Loucy (cell line): ENCODE data around the gene ARHGAP10.

Source experiments
- H2AFZ ChIP-seq: fragments of 200-600 bp; sonication (generic); 2 replicates; pipeline ENCODE4 v1.6.0; 2016; ENCODE audit warnings: antibody characterized with exemption, mild to moderate bottlenecking, low read length, moderate library complexity
- H3F3A ChIP-seq: fragments of 200-600 bp; 2 replicates; pipeline ENCODE4 v1.6.0; 2016; ENCODE audit warnings: antibody characterized with exemption, low read depth, mild to moderate bottlenecking
- H3K27me3 ChIP-seq: fragments of 200-600 bp; sonication (generic); 2 replicates; pipeline ENCODE4 v1.6.1; 2014; ENCODE audit warnings: low read length, mild to moderate bottlenecking; ENCODE audit not compliant: insufficient read depth, poor library complexity, severe bottlenecking
- H3K36me3 ChIP-seq: fragments of 200-600 bp; sonication (generic); 2 replicates; pipeline ENCODE4 v1.6.1; 2016; ENCODE audit warnings: low read length; ENCODE audit not compliant: insufficient read depth
- H3K4me1 ChIP-seq: fragments of 200-600 bp; sonication (generic); 2 replicates; pipeline ENCODE4 v1.5.1; 2014; ENCODE audit warnings: low read length, mild to moderate bottlenecking; ENCODE audit not compliant: insufficient read depth, poor library complexity, severe bottlenecking
- H3K4me2 ChIP-seq: fragments of 200-600 bp; sonication (generic); 2 replicates; pipeline ENCODE4 v1.6.0; 2014; ENCODE audit warnings: antibody characterized with exemption, low read length, low read depth, mild to moderate bottlenecking; ENCODE audit not compliant: poor library complexity, severe bottlenecking
- H3K4me3 ChIP-seq: fragments of 200-600 bp; sonication (generic); 2 replicates; pipeline ENCODE4 v1.5.1; 2014; ENCODE audit warnings: low read length, mild to moderate bottlenecking, mixed read lengths; ENCODE audit not compliant: poor library complexity, severe bottlenecking
- H3K79me2 ChIP-seq: fragments of 200-600 bp; sonication (generic); 2 replicates; pipeline ENCODE4 v1.6.1; 2014; ENCODE audit warnings: low read length; ENCODE audit not compliant: insufficient read depth
- H3K9ac ChIP-seq: fragments of 200-600 bp; sonication (generic); 2 replicates; pipeline ENCODE4 v1.6.0; 2014; ENCODE audit warnings: mild to moderate bottlenecking, low read depth, low read length, moderate library complexity; ENCODE audit not compliant: poor library complexity, severe bottlenecking
- H3K9me2 ChIP-seq: fragments of 200-600 bp; sonication (generic); replicated peaks from 2 replicates; pipeline ENCODE4 v1.6.1; 2016; ENCODE audit warnings: low read depth, low read length, mixed read lengths
- H3K9me3 ChIP-seq: fragments of 200-600 bp; sonication (generic); 2 replicates; pipeline ENCODE4 v1.6.1; 2014; ENCODE audit warnings: mild to moderate bottlenecking, antibody characterized with exemption, low read length, low read depth; ENCODE audit not compliant: insufficient read depth
- H4K20me1 ChIP-seq: fragments of 200-600 bp; sonication (generic); 2 replicates; pipeline ENCODE4 v1.6.0; 2014; ENCODE audit warnings: antibody characterized with exemption, low read length, mild to moderate bottlenecking; ENCODE audit not compliant: insufficient read depth, poor library complexity, severe bottlenecking
- EZH2phosphoT487 ChIP-seq: fragments of 200-600 bp; IDR thresholded peaks from 2 replicates; pipeline ENCODE4 v1.6.1; 2018; ENCODE audit warnings: antibody characterized with exemption, mild to moderate bottlenecking, moderate library complexity, borderline replicate concordance
- TF ChIP-seq, protein P1 (sequence below): fragments of 200-600 bp; sonication (generic); conservative IDR thresholded peaks from 2 replicates; pipeline ENCODE4 v1.5.1; 2014; ENCODE audit warnings: mild to moderate bottlenecking, antibody characterized with exemption, low read length

Gene ARHGAP10

DNA sequence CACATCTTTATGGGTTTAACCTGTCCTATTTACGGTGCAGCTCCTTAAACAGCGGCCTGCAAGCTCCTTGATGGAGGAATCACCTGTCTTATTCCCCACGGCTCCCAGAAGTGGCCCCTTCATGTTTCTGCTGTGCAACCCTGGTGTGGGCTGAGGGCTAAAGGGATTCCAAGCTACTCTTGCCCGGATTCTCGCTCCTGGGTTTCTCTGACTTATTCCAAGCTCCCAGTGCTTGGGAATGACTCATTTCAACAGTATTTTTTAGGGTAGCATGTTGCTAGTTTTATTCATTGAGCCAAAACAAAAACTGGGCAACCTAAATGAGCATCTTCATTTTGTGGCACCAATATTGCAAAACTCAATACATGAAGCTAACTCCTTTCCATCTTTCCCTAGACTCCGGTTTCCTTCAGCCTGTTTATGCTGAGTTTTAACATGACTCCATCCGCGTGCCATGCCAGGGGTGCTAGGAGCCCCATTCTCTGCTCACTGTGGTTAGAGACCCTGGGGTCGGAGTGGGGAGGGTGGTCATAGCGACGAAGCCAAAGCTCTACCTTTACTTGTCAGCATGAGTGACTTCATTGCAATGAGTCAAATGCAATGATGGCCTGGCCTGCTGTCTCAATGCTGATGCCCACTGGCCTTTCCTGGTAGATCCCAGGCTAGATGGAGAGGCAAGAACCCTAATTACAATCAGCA, 360.6 kb downstream of the ARHGAP10 start:
- Histone ChIP-seq H3K36me3 (no peaks in the 10 kb centered on the region), H3K4me3 (no peak overlapping the region), H3K79me2 (no peaks in the 10 kb centered on the region), H3K9me2 (no peaks in the 10 kb centered on the region), H3K9ac (no peak overlapping the region), H4K20me1 (no peaks in the 10 kb centered on the region), H2AFZ (no peak overlapping the region), H3K4me1 (no peaks in the 10 kb centered on the region), H3K4me2 (no peak overlapping the region), H3K27me3 (no peaks in the 10 kb centered on the region), H3K9me3 (no peaks in the 10 kb centered on the region), H3F3A (no peaks in the 10 kb centered on the region)
- TF ChIP-seq, protein P1, sequence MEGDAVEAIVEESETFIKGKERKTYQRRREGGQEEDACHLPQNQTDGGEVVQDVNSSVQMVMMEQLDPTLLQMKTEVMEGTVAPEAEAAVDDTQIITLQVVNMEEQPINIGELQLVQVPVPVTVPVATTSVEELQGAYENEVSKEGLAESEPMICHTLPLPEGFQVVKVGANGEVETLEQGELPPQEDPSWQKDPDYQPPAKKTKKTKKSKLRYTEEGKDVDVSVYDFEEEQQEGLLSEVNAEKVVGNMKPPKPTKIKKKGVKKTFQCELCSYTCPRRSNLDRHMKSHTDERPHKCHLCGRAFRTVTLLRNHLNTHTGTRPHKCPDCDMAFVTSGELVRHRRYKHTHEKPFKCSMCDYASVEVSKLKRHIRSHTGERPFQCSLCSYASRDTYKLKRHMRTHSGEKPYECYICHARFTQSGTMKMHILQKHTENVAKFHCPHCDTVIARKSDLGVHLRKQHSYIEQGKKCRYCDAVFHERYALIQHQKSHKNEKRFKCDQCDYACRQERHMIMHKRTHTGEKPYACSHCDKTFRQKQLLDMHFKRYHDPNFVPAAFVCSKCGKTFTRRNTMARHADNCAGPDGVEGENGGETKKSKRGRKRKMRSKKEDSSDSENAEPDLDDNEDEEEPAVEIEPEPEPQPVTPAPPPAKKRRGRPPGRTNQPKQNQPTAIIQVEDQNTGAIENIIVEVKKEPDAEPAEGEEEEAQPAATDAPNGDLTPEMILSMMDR, result no peak
- TF ChIP-seq EZH2phosphoT487, result no peak

DNA sequence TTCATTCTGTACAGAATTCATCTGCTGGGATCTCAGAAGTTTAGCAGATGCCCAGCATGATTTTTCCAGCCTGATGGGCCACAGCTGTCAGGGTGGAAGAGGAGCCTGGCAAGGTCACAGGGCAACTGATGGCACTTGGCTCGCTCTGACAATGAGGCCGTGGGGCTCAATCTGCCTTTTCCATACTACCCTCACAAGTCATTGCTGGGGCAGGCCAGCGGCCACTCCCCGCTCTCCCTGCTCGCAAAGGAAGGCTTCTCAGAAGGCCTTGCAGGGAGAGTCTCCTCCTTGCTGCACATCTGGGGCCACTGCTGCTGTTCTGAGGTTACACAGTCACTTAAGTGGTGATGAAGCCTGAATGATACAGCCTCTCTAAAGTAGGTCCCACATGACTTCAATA, 361.2 kb downstream of the ARHGAP10 start:
- H3K4me1 ChIP-seq, result no peaks in the 10 kb centered on the region
- no peaks in the 10 kb centered on the region for H3K36me3 ChIP-seq
- TF ChIP-seq, protein P1, result no peak
- no peak for TF ChIP-seq EZH2phosphoT487
- no peak overlapping the region for H3K4me3 ChIP-seq
- H3F3A ChIP-seq, result no peaks in the 10 kb centered on the region
- no peaks in the 10 kb centered on the region for H3K27me3 ChIP-seq
- H3K9me3 ChIP-seq, result no peaks in the 10 kb centered on the region
- no peak overlapping the region for H3K9ac ChIP-seq
- no peaks in the 10 kb centered on the region for H4K20me1 ChIP-seq
- H3K79me2 ChIP-seq, result no peaks in the 10 kb centered on the region
- no peaks in the 10 kb centered on the region for H3K9me2 ChIP-seq
- no peak overlapping the region for H2AFZ ChIP-seq
- no peak overlapping the region for H3K4me2 ChIP-seq

DNA sequence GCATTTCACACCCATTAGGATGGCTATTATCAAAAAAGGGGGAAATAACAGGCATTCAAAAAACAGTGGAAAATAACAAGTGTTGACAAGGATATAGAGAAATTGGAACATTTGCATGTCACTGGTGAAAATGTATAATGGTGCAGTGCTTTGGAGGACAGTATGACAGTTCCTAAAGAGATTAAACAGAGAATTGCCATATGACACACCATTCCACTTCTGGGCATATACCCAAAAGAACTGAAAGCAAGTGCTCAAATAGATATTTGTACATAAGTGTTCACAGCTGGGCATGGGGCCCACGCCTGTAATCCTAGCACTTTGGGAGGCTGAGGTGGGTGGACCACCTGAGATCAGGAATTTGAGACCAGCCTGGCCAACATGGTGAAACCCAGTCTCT, 362.3 kb downstream of the ARHGAP10 start:
- no peak overlapping the region for H2AFZ ChIP-seq
- TF ChIP-seq, protein P1, result no peak
- no peak for TF ChIP-seq EZH2phosphoT487
- no peak overlapping the region for H3K9ac ChIP-seq
- H3K9me3 ChIP-seq, result no peaks in the 10 kb centered on the region
- H4K20me1 ChIP-seq, result no peaks in the 10 kb centered on the region
- H3K36me3 ChIP-seq, result no peaks in the 10 kb centered on the region
- no peaks in the 10 kb centered on the region for H3K79me2 ChIP-seq
- H3K4me1 ChIP-seq, result no peaks in the 10 kb centered on the region
- H3K27me3 ChIP-seq, result no peaks in the 10 kb centered on the region
- H3F3A ChIP-seq, result no peaks in the 10 kb centered on the region
- no peaks in the 10 kb centered on the region for H3K9me2 ChIP-seq
- H3K4me2 ChIP-seq, result no peak overlapping the region
- no peak overlapping the region for H3K4me3 ChIP-seq
